Breast epithelium (tissue), 3 donors: ENCODE results near the gene HMGN1.

Experiments used
- POLR2A ChIP-seq: fragments of 450-650 bp; IDR thresholded peaks from one replicate; pipeline ENCODE4 v1.6.1; 2016; ENCODE audit warnings: antibody characterized with exemption, mild to moderate bottlenecking, moderate library complexity
- TF ChIP-seq, protein P1 (sequence below), 3 donors: fragments of 450-650 bp; IDR thresholded peaks; one replicate each; pipeline ENCODE4 v1.5.1; 2016 to 2017; ENCODE audit warnings: antibody characterized with exemption in 3 of 3, mild to moderate bottlenecking in 3 of 3, moderate library complexity in 3 of 3

DNA sequence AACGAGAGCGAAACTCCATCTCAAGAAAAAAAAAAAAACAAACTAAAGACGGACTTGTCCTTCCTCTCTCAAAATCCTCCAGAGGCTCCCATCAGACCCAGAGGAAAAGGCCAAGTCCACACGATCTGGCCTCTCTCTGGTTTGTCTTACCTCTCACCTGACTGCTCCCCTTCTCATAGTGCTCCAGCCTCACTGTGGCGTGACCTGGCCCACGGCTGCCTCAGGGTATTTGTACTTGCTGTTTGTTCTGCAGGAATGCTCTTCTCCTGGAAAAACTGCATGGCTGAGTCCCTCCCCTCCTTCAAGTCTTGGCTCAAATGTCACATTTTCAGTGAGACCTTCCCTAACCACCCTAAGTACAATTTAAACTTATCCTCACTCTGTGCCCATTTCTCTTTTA is 27.5 kb downstream of the HMGN1 start:
- TF ChIP-seq, protein P1, sequence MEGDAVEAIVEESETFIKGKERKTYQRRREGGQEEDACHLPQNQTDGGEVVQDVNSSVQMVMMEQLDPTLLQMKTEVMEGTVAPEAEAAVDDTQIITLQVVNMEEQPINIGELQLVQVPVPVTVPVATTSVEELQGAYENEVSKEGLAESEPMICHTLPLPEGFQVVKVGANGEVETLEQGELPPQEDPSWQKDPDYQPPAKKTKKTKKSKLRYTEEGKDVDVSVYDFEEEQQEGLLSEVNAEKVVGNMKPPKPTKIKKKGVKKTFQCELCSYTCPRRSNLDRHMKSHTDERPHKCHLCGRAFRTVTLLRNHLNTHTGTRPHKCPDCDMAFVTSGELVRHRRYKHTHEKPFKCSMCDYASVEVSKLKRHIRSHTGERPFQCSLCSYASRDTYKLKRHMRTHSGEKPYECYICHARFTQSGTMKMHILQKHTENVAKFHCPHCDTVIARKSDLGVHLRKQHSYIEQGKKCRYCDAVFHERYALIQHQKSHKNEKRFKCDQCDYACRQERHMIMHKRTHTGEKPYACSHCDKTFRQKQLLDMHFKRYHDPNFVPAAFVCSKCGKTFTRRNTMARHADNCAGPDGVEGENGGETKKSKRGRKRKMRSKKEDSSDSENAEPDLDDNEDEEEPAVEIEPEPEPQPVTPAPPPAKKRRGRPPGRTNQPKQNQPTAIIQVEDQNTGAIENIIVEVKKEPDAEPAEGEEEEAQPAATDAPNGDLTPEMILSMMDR (IDR thresholded peaks at IDR 0.05) = no peak
- TF ChIP-seq POLR2A = no peak
